Heart left ventricle (tissue), 16 donors: ENCODE measurements around the gene TSPAN31. TPM values are rescaled to one million over a fixed set of nuclear protein-coding genes. Genes with fewer than 3 reads are reported as not detected.

Experiments used
- ATAC-seq, 4 donors: fragments of 200-7000 bp; cut with Tn5 transposase; one replicate each; pipeline ENCODE4 v1.9.1; 2020 to 2022; ENCODE audit warnings: moderate library complexity in 4 of 4, mild to moderate bottlenecking in 3 of 4, moderate number of reproducible peaks in 1 of 4
- DNase-seq, 5 donors: peaks; one replicate each; pipeline ENCODE4 v3.0.0-alpha.2; 2020
- H3K27ac ChIP-seq, 12 donors: fragments of 200-600 bp; sonication (generic) in 4 of 12; one replicate each; pipeline versions ENCODE4 v1.5.0 to v1.8.0; 2016 to 2022; ENCODE audit warnings: mild to moderate bottlenecking in 2 of 12
- H3K27me3 ChIP-seq, 9 donors: fragments of 200-600 bp; sonication (generic) in 2 of 9; one replicate each; pipeline versions ENCODE4 v1.5.1 to v1.8.0; 2016 to 2022; ENCODE audit warnings: mild to moderate bottlenecking in 3 of 9
- H3K36me3 ChIP-seq, 9 donors: fragments of 200-600 bp; sonication (generic) in 2 of 9; one replicate each; pipeline versions ENCODE4 v1.5.0 to v1.8.0; 2018 to 2022; ENCODE audit warnings: mild to moderate bottlenecking in 2 of 9
- H3K4me1 ChIP-seq, 12 donors: fragments of 200-600 bp; sonication (generic) in 4 of 12; one replicate each; pipeline versions ENCODE4 v1.5.0 to v1.8.0; 2016 to 2022; ENCODE audit warnings: mild to moderate bottlenecking in 3 of 12
- H3K4me3 ChIP-seq, 12 donors: fragments of 200-600 bp; sonication (generic) in 4 of 12; one replicate each; pipeline versions ENCODE4 v1.5.0 to v1.8.0; 2017 to 2022; ENCODE audit warnings: mild to moderate bottlenecking in 9 of 12, moderate library complexity in 4 of 12
- H3K9me3 ChIP-seq, 12 donors: fragments of 200-600 bp; sonication (generic) in 4 of 12; one replicate each; pipeline versions ENCODE4 v1.5.0 to v1.8.0; 2016 to 2022; ENCODE audit warnings: mild to moderate bottlenecking in 1 of 12
- POLR2A ChIP-seq, 2 donors: fragments of 450-650 bp; IDR thresholded peaks; one replicate each; pipeline ENCODE4 v1.6.1; 2017; ENCODE audit warnings: antibody characterized with exemption in 2 of 2, mild to moderate bottlenecking in 2 of 2, moderate library complexity in 2 of 2
- WGBS, 4 donors: extraction: QIAGEN DNeasy Blood & Tissue Kit in 2 of 4; methylation state at CpG; one replicate each; pipeline versions ENCODE4 v1.1.5 to v1.1.7; 2013 to 2018; 5-methylcytosine and 5-hydroxymethylcytosine counted together
- intact Hi-C, 10 donors: fragments of 100-400 bp; cut with DNase I; formaldehyde crosslinking; loops; one replicate each; pipeline versions ENCODE4 v1.11.1 to v1.14.2; 2022
- polyA plus RNA-seq, 2 donors: library from polyadenylated mRNA; stranded (reverse); fragments of 200-250 nt; gene quantifications; one replicate each; pipeline ENCODE4 v1.2.3, GENCODE V29; 2013
- total RNA-seq, 9 donors: library from RNA; depleted of rRNA in 2 of 9; stranded (reverse); fragments of >200 nt in 2 of 9; fragmentation: NEBNext Ultra II Directional in 3 of 9; extraction: Animal tissue kit (Norgen Biotek cat#: 25700) in 3 of 9; gene quantifications; one replicate each; pipeline versions ENCODE4 v1.1.0 to v1.2.4, GENCODE V29; 2016 to 2023
- TF ChIP-seq, protein P1 (sequence below), 12 donors: fragments of 200-600 bp; sonication (generic) in 4 of 12; IDR thresholded peaks; one replicate each; pipeline versions ENCODE4 v1.5.0 to v1.8.0; 2018 to 2022; ENCODE audit warnings: antibody characterized with exemption in 12 of 12, mild to moderate bottlenecking in 5 of 12
- donor health status: ischemic (EF 13 %, LVEDD 7.1; RV severe dilation, severe dysfunction).
- donor health status: healthy with polysubstance abuse.
- donor health status: DM: no; HTN: yes; CAD: no.
- donor health status: DM: no; HTN: no; CAD: no.
- donor health status: ischemic (EF 25% LVEDD 6.9; RV normal size, moderate dysfunction).
- donor health status: ischemic (EF 25% LVEDD 5.7; RV mildly dilated, moderate dysfunction).
- donor health status: healthy.
- donor health status: DM: yes; HTN: yes; CAD: no.
- donor health status: ischemic (EF 35%, LVEDD 5.7; RV mildly dilated, moderate dysfunction).
- donor health status: nonischemic (EF 11% LVEDD 7.7; RV severe dilation, severe dysfunction).
- donor health status: DM: yes; HTN: yes; CAD: no.
- donor health status: PGD.
- donor health status: ischemic (EF 29% LVEDD 5.4; RV normal size, mild dysfunction).
- donor health status: nonischemic (EF 23%, LVEDD 6.1; RV moderate dilation, normal function).

Gene TSPAN31
- total and polyA plus RNA-seq, 11 donors, result 27.2 to 59.3 (median 31.4) TPM

DNA sequence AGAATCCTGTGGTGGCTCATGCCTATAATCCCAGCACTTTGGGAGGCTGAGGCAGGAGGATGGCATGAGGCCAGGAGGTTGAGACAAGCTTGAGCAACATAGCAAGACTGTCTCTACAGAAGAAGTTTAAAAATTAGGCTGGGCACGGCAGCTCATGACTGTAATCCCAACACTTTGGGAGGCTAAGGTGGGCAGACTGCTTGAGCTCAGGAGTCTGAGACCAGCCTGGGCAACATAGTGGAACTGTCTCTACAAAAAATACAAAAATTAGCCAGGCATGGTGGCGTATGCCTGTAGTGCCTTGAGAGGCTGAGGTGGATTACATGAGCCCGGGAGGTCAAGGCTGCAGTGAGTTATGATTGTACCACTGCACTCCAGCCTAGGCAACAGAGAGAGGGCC, 23.0 kb downstream of the TSPAN31 start:
- Histone ChIP-seq H3K9me3 (no peaks in the 10 kb centered on the region), H3K27ac (no peak overlapping the region), H3K27me3 (peaks cover 9 to 44% (median 34%) of the 10 kb centered on the region in 9 donors), H3K4me1 (peaks cover 10 to 48% (median 34%) of the 10 kb centered on the region in 12 donors), H3K4me3 (no peak overlapping the region), H3K36me3 (peaks cover 0 to 24% (median 4%) of the 10 kb centered on the region in 9 donors)
- TF ChIP-seq POLR2A (IDR thresholded peaks at IDR 0.05), result no peak
- TF ChIP-seq, protein P1, sequence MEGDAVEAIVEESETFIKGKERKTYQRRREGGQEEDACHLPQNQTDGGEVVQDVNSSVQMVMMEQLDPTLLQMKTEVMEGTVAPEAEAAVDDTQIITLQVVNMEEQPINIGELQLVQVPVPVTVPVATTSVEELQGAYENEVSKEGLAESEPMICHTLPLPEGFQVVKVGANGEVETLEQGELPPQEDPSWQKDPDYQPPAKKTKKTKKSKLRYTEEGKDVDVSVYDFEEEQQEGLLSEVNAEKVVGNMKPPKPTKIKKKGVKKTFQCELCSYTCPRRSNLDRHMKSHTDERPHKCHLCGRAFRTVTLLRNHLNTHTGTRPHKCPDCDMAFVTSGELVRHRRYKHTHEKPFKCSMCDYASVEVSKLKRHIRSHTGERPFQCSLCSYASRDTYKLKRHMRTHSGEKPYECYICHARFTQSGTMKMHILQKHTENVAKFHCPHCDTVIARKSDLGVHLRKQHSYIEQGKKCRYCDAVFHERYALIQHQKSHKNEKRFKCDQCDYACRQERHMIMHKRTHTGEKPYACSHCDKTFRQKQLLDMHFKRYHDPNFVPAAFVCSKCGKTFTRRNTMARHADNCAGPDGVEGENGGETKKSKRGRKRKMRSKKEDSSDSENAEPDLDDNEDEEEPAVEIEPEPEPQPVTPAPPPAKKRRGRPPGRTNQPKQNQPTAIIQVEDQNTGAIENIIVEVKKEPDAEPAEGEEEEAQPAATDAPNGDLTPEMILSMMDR (IDR thresholded peaks at IDR 0.05), result no peak
- DNase-seq, result no peak
- 93 to 97% (median 95%) methylated on average over 3 of the region's 3 CpGs for WGBS, 4 donors
- intact Hi-C loops, result no loop called here
- ATAC-seq, result no peak

DNA sequence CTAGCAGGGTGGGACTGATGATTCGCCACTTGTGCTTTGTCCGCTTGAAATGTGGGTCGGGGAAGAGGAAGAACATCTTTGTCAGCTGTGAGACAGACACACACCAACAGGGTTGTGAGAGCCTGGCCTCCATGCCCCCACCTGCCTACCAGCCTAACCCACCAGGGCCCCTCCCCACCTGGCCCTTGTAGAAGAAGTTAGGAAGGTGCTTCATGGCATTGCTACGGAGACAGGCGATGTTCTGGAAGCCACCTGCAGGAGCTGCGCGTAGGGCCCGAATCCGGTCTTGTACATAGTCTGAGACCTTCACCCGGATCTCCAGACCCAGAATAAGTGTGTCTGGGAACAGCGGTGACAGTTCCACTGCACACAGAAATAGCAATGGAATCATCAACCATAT, 24.8 kb downstream of the TSPAN31 start:
- H3K4me1 ChIP-seq, result peaks cover 10 to 54% (median 39%) of the 10 kb centered on the region in 12 donors
- TF ChIP-seq POLR2A (IDR thresholded peaks at IDR 0.05), result no peak
- ATAC-seq (no peak), DNase-seq (no peak)
- no peak overlapping the region for H3K27ac ChIP-seq
- intact Hi-C loops, result no loop called here
- WGBS, 4 donors, result 95 to 97% (median 96%) methylated on average over 11 of the region's 11 CpGs
- H3K36me3 ChIP-seq, result peaks cover 0 to 24% (median 4%) of the 10 kb centered on the region in 9 donors
- H3K4me3 ChIP-seq, result no peak overlapping the region
- no peaks in the 10 kb centered on the region for H3K9me3 ChIP-seq
- H3K27me3 ChIP-seq, result peaks cover 3 to 29% (median 20%) of the 10 kb centered on the region in 9 donors

DNA sequence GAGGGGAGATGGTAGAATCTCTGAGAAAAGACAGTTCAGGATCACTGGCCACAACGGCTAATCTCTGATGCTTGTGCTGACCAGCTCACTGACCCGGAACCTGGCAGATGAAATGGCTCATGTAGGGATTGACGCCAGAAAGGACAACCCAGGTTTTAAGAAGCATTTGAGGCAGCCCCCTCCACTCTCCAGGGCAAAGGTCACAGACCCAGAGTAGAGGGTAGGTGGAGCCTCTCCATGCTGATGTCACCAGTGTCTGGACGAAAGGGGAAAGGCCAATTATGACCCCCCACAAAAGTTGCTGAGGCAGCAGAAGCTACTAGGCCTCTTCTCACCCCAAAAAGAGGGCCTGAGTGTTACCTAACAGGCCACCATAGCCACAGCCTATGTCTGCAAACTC, 25.9 kb downstream of the TSPAN31 start:
- Histone ChIP-seq H3K36me3 (peaks cover 0 to 29% (median 7%) of the 10 kb centered on the region in 9 donors), H3K4me3 (peak overlapping the region in 1 of 12 donors; percentile 79), H3K27ac (peak overlapping the region in 1 of 12 donors; percentile 94), H3K4me1 (peaks cover 7 to 42% (median 28%) of the 10 kb centered on the region in 12 donors), H3K9me3 (no peaks in the 10 kb centered on the region), H3K27me3 (peaks cover 0 to 18% (median 9%) of the 10 kb centered on the region in 9 donors)
- WGBS, 4 donors, result 88 to 91% (median 90%) methylated on average over 4 of the region's 4 CpGs
- no peak for ATAC-seq
- no peak for TF ChIP-seq POLR2A (IDR thresholded peaks at IDR 0.05)
- TF ChIP-seq, protein P1 (IDR thresholded peaks at IDR 0.05), result no peak
- intact Hi-C loops, result no loop called here
- DNase-seq, result no peak

DNA sequence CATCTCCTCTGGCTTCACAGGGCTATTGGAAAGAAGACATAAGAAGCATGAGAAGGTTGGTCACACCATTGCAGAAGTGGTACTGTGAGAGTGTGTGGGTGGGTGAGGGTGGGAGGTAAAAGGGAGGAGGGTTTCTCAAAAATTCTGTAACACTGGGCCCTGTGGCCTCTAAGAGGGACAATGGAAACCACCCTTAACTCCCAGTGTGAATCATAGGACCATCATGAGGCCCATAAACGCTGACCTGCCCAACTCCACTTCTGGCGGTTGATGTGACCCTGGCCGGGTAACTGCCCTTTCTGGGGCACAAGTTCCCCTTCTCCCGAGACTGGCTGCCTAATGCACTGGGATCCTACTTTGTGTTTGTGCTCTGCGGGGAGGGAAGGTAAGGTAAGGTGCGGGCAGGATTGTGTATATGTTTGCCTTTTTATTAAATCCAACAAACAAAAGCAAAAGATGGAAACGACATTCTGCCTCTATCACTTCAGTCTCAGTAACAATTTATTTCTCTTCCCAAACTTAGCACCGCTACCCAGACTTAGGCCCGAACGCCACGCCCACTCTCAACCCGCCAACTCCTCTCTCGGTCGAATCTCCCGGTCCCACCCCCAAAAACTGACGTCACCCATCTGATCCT, 26.5 kb downstream of the TSPAN31 start:
- ATAC-seq (peak; percentile 39 to 82 (median 75)), DNase-seq (peak; percentile 87 to 93 (median 89))
- peaks cover 0 to 12% (median 3%) of the 10 kb centered on the region in 9 donors for H3K27me3 ChIP-seq
- WGBS, 4 donors, result 4 to 7% (median 5%) methylated on average over 16 of the region's 16 CpGs
- H3K27ac ChIP-seq, result peak overlapping the region in 11 of 12 donors; percentile 81 to 95 (median 90)
- H3K9me3 ChIP-seq, result no peaks in the 10 kb centered on the region
- intact Hi-C loops, result no loop called here
- peak overlapping the region; percentile 59 to 94 (median 74) for H3K4me3 ChIP-seq
- H3K36me3 ChIP-seq, result peaks cover 0 to 35% (median 11%) of the 10 kb centered on the region in 9 donors
- H3K4me1 ChIP-seq, result peaks cover 3 to 36% (median 22%) of the 10 kb centered on the region in 12 donors
- no peak for TF ChIP-seq POLR2A (IDR thresholded peaks at IDR 0.05)
- TF ChIP-seq, protein P1 (IDR thresholded peaks at IDR 0.05), result no peak
